NCI-H1694 treated with DMSO at 0.1 percent for 48 hours (cell line): ENCODE data around the gene COL9A3.

Source experiments
- DNase-seq: peaks from one replicate; lab custom pipeline; 2025; lab: John Stamatoyannopoulos, UW

The COL9A3 gene

DNA sequence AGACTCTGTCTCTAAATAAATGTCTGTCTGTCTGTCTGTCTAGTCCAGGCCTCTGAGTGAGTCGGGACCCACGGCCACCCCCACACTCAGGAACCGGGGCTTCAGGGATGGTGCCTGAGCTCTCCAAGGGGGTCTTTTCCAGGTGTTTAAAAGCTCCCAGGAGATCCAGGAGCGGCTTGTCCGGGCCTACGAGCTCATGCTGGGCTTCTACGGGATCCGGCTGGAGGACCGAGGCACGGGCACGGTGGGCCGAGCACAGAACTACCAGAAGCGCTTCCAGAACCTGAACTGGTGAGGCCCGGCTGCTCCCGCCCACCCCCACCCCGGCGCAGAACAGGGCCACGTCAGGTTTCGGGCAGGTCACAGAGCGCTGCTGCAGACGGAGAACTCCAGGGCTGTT, 5.5 kb upstream of the COL9A3 start:
- DNase-seq, result no peak

DNA sequence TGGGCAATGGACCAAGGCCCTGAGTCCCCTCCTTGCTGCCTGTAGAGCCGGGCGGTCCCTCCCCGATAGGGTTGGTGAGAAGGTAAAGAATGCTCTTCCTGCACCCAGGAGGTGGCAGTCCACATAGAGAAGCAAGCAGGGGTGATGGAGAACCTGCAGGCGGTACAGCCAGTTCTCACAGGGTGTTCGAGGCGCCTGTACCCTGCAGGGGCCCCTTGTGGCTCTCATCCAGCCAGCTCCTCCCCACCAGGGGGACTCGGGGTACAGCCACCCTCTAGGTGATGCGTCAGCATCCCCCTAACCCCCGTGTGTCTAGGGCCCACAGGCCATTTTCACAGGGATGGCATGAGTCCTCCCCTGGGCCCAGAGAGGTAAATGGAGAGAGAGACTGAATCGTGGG, 5.1 kb upstream of the COL9A3 start:
- DNase-seq, result no peak

DNA sequence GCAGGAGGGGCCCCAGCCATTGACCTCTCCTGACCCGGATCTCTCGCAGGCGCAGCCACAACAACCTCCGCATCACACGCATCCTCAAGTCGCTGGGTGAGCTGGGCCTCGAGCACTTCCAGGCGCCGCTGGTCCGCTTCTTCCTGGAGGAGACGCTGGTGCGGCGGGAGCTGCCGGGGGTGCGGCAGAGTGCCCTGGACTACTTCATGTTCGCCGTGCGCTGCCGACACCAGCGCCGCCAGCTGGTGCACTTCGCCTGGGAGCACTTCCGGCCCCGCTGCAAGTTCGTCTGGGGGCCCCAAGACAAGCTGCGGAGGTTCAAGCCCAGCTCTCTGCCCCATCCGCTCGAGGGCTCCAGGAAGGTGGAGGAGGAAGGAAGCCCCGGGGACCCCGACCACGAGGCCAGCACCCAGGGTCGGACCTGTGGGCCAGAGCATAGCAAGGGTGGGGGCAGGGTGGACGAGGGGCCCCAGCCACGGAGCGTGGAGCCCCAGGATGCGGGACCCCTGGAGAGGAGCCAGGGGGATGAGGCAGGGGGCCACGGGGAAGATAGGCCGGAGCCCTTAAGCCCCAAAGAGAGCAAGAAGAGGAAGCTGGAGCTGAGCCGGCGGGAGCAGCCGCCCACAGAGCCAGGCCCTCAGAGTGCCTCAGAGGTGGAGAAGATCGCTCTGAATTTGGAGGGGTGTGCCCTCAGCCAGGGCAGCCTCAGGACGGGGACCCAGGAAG, 4.5 kb upstream of the COL9A3 start:
- no peak for DNase-seq

DNA sequence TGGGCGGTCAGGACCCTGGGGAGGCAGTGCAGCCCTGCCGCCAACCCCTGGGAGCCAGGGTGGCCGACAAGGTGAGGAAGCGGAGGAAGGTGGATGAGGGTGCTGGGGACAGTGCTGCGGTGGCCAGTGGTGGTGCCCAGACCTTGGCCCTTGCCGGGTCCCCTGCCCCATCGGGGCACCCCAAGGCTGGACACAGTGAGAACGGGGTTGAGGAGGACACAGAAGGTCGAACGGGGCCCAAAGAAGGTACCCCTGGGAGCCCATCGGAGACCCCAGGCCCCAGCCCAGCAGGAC, 4.0 kb upstream of the COL9A3 start:
- no peak for DNase-seq

DNA sequence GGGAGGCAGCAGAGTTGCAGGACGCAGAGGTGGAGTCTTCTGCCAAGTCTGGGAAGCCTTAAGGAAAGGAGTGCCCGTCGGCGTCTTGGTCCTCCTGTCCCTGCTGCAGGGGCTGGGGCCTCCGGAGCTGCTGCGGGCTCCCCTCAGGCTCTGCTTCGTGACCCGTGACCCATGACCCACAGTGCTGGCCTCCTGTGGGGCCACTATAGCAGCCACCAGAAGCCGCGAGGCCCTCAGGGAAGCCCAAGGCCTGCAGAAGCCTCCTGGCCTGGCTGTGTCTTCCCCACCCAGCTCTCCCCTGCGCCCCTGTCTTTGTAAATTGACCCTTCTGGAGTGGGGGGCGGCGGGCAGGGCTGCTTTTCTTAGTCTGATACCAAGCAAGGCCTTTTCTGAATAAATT, 3.3 kb upstream of the COL9A3 start:
- DNase-seq, result no peak

DNA sequence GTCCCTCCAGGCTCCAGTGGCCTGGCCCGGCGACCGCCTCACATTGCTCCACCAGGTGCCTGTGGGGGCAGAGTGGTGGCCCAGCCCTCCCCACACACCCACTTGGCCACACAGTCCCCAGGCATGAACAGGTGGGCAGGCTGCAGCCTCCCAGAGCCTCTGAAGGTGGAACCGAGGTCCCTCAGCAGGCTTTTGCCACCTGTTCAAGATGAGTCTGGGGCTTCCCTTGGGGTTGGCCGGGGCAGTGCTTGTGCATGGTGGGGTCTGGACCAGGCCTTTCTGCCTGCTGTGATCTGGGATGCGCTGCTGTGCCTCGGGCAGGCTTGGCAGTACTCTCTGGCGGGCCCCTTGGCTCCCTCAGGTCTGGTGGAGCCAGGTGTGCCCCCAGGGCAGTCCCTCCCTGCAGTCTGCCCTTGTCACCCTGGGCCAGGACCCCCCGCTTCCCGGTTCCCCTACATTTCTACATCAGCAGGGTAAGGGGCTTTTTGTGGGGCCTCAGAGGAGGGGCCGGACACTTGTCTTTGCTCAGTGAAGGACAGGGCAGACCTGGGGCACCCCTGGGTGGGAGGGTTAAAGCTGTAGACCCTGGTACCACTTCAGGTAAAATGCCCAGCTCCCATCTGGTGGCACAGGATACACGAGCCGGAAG, 2.7 kb upstream of the COL9A3 start:
- DNase-seq, result no peak

DNA sequence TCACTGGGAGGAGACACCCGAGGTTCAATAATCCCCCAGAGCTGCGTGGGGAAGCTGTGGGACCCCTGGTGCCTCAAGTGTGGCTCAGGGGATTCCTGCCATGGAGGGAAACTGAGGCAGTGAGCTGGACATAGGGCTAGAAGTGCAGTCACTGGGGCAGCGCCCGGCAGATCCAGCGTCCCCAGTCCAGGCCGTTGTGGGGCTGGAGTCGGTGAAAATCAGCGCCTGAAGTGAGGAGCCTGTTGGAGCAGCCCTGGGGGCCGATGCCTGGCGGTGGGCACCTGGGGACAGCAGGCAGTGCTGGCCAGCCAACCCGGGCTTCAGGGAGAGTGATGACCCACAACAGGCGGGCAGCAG, 2.2 kb upstream of the COL9A3 start:
- DNase-seq, result no peak

DNA sequence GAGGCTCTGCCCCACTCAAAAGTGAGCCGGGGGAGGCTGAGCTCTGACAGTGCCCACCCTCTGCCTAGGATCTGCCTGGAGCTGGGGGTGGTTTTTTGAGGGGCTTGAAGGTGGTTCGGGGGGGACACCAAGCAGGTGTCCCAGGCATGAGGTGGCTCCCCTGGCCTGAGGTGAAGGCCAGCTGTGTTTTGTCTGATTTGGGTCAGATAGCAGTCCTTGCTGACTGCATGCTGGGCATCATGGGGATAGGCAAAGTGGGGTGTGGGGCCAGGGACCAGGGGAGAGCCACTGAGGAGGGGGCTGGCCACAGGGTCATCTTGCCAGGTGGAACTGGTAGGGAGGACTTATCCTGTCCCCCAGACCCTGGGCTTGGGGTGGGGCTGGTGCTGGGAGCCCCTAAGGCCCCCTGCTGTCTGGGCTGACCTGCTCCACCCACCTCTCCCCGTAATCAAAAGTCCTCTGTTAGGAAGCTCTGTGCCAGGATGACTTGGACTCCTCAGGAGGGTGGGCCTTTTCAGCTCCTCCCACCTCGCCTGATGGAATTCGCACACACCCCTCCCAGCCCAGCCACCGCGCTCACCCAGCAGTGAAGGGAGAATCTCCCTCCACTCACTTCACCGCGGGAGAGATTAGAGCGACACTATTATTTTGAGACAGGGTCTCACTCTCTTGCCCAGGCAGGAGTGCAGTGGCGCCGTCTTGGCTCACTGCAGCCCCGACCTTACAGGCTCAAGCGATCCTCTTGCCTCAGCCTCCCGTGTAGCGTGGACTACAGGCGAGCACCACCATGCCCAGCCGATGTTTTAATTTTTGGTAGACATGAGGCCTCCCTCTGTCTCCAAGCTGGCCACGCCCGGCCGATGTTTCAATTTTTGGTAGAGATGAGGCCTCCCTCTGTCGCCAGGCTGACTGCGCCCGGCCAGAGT, 1.5 kb upstream of the COL9A3 start:
- DNase-seq, result no peak

DNA sequence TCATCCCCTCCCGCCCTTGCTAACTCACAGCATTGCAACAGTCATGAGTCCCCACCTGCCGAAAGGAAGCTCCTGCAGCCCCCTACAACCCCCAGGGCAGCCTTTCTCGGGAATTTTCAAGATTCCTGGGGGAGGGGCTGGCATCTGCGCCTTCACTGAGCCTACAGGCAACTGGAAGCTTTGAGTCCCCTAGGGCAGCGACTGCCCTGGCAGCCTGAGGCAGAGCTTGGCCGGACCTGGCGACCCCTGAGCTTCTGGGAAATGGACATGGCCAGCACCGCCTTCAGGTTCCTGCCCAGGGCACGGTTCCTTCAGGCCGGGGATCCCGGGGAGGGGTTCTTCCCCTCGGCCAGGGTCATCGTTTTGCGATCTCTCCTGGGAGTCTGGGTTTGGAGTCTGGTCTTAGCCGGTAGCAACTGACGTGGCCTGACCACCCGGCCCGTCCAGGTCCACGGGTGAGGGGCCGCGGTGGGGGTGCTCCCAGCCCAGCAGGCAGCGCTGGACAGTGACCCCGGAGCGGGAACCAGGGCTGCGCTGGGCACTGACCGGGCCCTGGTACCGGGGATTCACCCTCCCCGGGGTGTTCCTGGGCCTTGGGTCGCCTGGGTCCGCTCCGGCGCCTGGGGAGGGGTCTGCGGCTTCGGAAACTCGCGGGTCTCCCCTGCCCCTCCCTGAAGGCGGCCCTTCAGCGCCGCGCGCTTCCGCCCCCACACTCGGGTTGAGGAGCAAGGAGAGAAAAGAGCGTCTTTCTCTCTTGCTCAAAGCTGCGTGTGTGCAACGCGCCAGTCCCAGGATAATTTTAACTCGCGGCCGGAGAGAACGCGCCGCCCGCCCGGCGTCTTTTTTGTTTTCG, 593 bp upstream of the COL9A3 start:
- DNase-seq, result no peak

DNA sequence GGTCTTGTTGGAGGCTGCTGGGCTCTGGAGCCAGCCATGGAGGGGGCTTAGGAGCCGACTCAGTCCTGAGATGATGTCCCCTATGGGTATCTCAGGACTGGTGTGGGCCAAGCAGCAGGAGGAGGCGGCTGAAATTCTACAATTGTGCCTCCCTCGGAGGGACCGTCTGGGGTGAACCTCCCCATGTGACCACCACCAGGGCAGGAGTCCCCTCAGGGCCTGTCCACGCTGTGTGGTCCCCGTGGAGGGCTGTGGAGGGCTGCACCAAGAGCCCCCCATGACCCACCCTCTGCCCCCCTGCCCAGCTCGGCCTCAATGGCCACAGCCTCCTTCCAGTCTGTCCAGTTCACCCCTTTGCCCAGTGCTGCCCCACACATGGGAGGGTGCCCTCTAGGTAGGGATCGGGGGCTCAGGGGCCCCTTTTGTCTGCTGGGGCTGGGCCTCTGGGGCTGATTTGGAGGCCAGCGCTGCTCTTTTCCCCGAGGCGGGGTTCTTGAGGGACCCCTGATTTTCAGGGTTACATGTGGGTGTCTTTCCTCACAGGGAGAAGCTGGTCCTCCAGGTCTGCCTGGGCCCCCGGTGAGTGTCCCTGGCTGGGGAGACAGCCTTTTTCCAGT, 1.2 kb downstream of the COL9A3 start:
- DNase-seq, result no peak

DNA sequence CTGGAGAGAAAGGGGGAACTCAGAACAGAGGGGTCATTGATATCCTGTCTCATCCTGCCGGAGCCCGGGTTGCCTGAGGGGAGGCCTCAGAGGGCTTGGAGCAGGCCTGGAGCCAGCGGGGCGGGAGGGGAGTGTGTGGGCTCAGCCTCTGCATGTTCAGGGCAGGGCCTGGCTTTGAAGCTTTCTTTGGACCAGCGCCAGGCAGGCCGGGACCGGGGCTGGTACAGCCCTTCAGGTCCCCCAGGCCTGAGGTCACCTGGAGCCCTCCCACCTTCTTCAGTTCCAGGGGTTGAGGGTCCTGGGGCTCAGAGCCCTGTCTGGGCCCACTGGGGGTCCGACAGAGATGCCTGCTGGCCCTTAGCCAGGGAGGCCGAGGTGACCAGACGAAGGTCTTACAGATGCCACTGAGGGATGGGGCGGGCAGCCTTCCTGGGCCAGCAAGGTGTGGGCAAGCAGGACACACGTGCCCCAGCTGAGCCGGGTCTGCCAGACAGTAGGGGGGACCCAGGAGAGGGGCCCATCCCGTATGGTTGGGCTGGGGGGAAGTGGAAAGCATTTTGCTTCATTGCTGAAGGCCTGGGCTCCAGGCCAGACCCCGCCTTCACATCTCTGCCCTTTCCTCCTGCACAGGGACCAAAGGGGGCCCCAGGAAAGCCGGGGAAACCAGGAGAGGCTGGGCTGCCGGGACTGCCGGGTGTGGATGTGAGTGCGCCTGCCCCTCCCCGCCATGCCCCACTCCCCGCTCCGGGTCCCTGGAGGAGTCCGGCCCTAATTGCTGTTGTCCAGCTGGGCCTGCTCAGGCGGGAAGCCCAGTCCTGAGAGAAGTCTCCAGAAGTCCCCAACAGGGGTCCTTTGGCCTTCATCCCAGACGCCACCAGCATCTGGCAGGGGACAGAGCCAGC, 2.0 kb downstream of the COL9A3 start:
- DNase-seq, result no peak

DNA sequence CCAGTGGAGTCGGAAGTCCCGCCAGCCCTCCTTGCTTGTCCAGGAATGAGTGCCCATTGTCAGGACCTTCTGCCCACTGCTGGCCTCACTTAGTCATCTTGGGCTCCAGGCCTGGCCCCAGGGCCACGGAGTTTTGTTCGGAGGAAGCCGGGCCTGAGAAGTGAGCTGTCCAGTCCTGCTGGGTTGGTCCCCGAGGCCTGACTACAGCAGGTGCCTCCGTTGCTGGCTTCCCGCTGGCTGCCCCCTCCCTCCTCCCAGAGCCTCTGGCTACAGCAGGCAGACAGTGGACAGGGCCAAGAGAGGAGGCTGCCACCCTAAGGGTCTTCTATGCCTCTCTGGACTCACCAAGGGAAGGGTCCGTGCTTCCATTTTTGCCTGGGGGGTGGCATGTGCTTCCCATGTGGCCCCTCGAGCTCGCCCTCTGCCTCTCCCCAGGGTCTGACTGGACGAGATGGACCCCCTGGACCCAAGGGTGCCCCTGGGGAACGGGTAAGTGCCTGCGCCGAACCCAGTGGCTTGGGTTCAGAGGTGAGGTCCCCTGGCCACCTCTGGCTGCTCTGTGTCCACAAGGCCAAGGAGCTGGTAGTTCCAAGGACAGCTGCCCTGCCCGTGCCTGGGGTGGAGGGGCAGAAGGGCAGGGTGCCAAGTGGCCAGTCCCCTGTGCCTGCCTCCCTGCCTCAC, 2.8 kb downstream of the COL9A3 start:
- DNase-seq, result no peak

DNA sequence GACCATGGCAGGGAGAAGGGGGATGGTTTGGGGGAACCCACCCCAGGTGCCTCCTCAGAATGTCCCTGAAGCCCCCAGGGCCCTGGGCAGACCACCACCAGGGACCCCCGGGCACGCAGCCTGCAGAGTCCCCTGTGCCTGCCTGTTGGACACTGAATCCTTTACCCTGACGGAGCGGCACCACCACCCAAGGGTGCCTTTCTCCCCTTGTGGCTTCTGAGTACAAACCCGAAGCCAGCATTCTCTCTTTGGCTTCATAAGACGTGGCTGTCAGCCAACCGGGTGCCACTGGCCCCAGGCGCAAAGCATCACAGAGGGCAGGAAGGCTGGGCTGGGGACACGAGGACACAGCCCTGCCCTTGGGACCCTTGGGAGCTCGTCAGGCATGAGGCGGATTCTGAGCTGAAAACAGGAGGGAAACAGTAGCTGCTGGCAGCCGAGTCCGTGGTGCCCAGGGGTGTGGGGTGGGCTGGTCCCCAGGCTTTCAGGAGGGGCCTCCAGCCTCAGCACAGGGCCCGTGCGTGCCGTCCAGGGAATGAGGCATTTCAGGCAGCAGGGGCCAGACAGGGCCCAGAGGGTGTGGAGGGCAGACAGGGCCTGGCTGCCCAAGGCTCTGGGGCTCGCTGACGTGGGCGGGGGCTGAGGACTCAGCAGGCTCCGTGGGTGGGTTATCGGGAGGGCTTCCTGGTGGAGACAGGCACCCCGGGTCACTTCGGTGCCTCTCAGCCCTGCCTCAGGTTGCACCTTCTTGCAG, 3.5 kb downstream of the COL9A3 start:
- no peak for DNase-seq

DNA sequence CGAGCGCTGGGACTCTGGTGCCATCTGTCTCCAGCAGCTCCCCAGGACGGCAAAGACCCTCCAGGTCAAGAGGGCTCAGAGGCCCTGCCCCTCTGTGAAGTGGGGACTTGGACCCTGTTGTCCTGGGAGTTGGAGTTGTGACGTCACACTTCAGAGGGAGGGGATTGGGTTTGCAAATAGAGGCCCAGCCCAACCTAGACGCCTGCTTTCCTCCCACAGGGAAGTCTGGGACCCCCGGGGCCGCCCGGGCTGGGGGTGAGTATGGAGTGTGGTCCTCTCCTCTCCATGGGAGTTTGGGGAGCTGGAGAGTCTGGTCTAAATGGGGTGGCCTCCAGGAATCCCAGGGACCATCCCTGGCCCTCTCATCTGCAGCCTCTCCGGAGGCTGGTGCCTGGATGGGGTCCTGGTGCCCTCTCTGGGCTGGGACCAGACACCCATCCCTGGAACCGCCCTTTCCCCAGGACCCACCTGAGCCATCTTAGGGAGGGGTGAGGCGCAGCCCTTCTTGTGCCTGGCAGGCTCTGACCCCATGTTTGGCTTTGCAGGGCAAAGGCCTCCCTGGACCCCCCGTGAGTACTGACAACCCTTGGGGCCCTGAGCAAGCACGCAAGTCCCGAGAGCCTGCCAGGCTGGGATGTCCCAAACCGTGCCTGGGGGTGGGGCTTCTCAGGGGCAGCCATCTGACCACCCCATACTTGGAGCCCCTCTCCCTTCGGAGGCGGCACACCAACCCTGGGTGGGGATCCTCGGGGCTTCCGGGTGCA, 4.3 kb downstream of the COL9A3 start:
- no peak for DNase-seq

DNA sequence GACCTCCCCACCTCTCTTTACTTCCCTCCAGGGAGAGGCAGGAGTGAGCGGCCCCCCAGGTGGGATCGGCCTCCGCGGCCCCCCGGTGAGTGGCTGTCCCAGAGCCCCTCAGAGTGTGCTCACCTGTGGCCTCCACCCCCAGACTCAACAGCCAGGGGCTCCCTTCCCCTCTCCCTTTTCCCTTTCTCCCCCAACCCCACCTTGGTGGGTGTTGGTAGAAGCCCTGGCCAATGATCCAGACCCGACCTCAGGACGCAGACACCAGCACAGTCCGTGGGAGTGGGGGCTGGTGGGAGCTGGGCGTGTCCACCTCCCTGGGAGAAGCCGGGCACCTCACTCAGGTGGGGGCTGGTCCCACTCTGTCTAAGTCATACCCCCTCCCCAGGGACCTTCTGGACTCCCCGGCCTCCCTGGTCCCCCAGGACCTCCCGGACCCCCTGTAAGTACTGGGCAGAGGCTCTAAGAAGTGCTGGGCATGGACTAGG, 4.9 kb downstream of the COL9A3 start:
- no peak for DNase-seq

DNA sequence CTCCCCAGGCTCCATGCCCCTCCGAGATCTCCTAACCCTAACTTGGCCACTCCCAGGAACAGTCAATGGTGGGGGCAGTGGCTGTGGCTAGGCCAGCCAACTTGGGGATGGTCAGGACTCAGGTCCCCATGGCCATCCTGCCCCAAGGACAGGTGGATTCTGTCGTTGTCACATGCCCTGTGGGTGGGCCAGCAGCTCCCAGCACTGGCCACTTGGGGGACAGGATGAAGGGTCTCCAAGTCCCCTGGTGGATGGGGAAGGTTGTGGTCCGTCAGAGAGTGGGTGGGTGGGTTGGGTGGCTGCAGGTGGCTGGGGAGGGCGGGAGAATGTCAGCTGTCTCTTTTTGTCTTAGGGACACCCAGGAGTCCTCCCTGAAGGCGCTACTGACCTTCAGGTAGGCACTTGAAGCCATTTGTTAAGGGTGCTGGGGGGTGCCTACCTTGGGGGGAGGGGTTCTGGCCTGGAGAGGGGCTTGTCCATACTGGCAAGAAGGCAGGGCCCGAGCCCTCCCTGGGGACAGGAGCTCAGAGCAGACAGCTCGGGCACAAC, 5.5 kb downstream of the COL9A3 start:
- no peak for DNase-seq

DNA sequence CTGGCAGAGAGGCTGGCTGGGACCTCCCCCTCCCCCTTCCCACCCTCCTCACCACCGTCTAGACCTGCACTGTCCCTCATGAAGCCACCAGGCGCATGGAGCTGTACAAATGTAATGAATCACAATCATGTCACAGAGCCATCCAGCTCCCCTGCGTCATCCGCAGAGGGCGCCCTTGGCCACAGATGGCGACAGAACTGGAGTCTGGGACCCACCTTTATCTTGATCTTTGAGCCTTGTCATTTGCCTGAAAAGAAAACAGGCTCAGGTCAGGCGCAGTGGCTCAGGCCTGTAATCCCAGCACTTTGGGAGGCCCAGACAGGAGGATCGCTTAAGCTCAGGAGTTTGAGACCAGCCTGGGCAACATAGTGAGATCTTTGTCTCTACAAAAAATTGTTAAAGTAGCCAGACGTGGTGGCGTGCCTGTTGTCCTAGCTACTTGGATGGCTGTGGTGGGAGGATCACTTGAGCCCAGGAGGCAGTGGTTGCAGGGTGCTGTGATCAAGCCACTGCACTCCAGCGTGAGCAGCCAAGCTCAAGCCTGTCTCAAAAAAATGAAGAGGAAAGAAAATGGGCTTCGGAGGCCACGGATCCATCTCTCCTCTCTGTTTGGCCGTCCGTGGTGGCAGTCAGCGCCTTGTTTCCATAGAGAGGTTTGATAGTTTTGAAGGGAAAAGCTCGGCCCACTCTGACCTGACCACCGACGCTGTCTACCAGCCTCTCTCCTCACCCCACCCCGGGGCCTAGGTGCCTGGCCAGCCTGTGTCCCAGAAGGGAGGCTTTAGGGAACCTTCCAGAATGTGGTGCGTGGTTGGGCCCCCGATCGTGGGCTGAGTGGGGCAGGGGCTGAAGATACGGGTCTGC, 6.2 kb downstream of the COL9A3 start:
- DNase-seq, result peak; percentile 83
